GM18861 (cell line): ENCODE data around the gene SUGCT.
"Not testable (repeated sequence)": the region's sequence is repeated elsewhere in the genome, so short reads cannot be mapped to it uniquely, and the experiment has no call there.

Source experiments
- ATAC-seq: cut with Tn5 transposase; IDR thresholded peaks from one replicate; pipeline ENCODE4 v1.9.1; 2021; ENCODE audit not compliant: unreplicated experiment

Gene SUGCT

GRCh38 chr7:40199076-40199802 lies 64.4 kb downstream of the SUGCT start:
- ATAC-seq: no peak

- ATAC-seq: no peak
Measured at GRCh38 chr7:40200791-40201190, 66.0 kb downstream of the SUGCT start.

- ATAC-seq: no peak
Measured at GRCh38 chr7:40202851-40203250, 68.0 kb downstream of the SUGCT start.

GRCh38 chr7:40204581-40204980 lies 69.8 kb downstream of the SUGCT start:
- ATAC-seq: no peak

DNA sequence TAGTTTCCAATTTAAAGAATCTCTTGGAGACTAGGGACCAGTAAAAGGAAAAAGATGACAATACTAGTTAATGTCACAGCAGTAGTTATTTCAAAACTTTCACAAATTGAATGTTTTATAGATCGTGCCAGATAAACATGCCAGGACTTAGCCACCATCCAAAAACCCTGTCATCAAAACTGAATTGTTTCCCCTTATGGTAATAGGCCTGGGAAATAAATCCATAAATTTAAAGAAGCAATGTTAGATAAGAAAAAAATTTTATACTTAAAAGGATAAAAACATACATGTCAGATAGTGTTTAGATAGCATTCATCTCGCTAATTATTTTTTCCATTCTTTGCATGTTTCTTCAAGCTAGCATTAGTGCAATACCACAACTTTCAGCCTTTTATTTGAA lies 71.2 kb downstream of the SUGCT start:
- no peak for ATAC-seq

GRCh38 chr7:40211276-40212003 lies 76.6 kb downstream of the SUGCT start:
- ATAC-seq: no peak

- no peak for ATAC-seq
Measured at GRCh38 chr7:40213291-40213690, 78.5 kb downstream of the SUGCT start.

GRCh38 chr7:40213856-40214255 lies 79.1 kb downstream of the SUGCT start:
- ATAC-seq: no peak

GRCh38 chr7:40218612-40219011 lies 83.8 kb downstream of the SUGCT start:
- ATAC-seq: not testable (repeated sequence)

DNA sequence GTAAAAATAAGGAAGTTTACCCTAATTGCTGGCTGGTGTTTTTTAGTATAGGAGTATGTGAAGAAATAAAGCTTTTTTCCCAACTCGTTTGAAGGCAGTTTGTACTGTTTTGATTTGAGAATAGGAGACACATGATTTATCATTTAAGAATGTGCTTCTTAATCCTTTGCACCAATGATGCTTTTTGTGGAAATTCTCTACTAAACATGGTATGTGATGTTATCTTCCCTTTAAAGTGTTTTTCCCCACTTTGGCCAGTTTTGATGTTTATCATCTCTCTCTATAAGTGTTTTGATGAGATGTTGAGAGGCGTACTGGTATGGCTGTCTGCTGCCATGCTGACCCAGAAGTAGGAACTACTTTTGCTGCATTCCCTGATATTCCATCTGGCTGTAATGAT lies 85.1 kb downstream of the SUGCT start:
- no peak for ATAC-seq

DNA sequence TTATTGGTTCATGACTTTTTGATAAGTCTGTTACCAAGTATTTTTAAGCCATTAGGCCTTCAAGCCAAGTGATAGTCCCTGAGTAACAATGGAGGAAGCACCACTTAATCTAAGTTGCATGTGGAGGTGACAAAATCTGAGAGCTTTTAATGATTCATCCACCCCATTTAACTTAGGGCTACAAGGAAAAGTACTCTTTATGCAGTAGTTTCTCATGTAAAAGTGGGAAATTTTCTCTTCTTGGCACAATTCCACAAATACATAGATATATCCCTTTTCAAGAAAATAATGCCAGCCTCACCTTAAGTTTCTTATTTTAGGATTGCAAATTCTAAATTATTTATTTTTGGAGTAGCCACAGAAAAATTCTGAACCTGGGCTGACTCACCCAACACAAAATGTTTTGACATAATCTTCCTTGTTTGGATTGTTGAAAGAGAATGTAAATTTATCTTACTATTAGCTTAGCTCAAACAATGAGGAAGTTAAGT lies 85.7 kb downstream of the SUGCT start:
- no peak for ATAC-seq

- no peak for ATAC-seq
Measured at GRCh38 chr7:40221836-40222235, 87.0 kb downstream of the SUGCT start.

GRCh38 chr7:40223451-40224127 lies 88.8 kb downstream of the SUGCT start:
- no peak for ATAC-seq

DNA sequence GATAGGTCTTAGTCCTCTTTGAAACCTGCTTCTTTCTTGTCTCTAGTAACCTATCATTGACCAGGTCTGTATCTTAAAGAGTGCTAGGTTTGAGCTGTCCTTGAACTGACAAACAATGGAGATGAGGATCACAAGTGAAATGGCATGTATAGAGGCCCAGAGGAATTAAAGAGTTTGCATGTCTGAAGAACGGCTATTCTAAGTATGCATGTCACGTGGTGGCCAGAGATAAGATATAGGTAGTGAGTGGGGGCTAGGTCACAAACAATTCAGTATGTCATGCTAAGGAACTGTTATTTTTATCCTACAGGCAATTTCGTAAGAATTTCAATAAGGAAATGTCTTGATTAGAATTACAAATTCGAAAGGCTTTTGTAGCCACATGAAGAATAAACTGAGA lies 95.3 kb downstream of the SUGCT start:
- ATAC-seq: no peak

DNA sequence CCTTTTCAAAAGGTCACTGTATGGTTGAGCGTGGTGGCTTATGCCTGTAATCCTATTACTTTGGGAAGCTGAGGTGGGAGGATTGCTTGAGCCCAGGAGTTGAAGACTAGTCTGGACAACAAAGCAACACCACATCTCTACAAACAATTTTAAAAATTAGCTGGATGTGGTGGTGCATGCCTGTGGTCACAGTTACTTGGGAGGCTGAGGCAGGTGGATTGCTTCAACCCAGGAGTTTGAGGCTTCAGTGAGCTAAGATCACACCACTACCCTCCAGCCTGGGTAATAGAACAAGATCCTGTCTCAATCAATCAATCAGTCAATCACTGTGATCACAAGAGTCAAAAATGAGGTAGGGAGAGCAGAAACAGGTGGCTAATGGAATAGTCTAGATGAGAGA lies 97.0 kb downstream of the SUGCT start:
- ATAC-seq: no peak

GRCh38 chr7:40232242-40232893 lies 97.6 kb downstream of the SUGCT start:
- ATAC-seq: no peak

GRCh38 chr7:40234046-40234445 lies 99.2 kb downstream of the SUGCT start:
- no peak for ATAC-seq

DNA sequence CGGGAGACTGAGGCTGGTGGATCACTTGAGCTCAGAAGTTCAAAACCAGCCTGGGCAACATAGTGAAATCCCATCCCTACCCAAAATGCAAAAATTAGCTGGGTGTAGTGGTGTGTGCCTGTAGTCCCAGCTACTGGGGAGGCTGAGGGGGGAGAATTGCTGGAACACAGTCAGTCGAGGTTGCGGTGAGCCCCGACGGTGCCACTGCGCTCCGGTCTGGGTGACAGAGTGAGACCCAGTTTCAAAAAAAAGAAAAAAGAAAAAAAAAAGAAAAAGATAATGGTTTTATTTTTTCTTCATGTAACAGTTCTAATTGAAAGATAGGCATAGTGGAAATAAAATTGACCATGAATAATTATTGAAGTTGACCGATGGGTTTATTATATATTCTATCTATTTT lies 99.9 kb downstream of the SUGCT start:
- ATAC-seq: no peak

GRCh38 chr7:40237731-40238130 lies 102.9 kb downstream of the SUGCT start:
- no peak for ATAC-seq

- ATAC-seq: no peak
Measured at GRCh38 chr7:40239755-40240303, 105.0 kb downstream of the SUGCT start.

DNA sequence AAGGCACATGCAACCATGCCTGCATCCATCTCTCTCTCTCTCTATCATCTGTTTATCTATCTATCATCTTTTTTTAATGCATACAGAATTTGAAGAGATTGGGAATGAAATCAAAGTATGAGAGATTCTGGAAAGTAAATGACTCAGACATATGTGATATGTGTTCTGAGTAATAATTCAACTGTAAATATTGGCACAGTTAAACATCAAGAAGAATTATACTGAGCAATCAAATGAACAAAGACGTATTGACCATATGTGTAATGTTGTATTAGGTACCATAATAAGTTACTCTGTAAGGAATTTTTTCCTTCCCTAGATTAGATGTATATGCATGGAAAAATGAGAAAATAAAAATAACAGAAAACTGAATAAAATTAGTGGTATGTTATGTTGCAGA lies 108.3 kb downstream of the SUGCT start:
- ATAC-seq: no peak
